WTC11 (cell line): ENCODE measurements around the gene ZNF609.

Experiments used
- MAX ChIP-seq: sonication (generic); formaldehyde crosslinking; IDR thresholded peaks from 2 replicates; pipeline ENCODE4 v1.8.0; 2022; ENCODE audit warnings: mild to moderate bottlenecking, missing genetic modification reagents
- OVOL2 ChIP-seq: fragments of 250-450 bp; sonication (Bioruptor Pico); IDR thresholded peaks from 2 replicates; pipeline ENCODE4 v1.9.0; 2021; ENCODE audit warnings: mild to moderate bottlenecking, borderline replicate concordance
- ZNF121 ChIP-seq: sonication (generic); formaldehyde crosslinking; IDR thresholded peaks from 2 replicates; pipeline ENCODE4 v1.8.0; 2023; ENCODE audit warnings: missing genetic modification reagents
- TF ChIP-seq, protein P1 (sequence below): fragments of 200-600 bp; IDR thresholded peaks from 2 replicates; pipeline ENCODE4 v1.8.0; 2022; ENCODE audit warnings: antibody characterized with exemption

DNA sequence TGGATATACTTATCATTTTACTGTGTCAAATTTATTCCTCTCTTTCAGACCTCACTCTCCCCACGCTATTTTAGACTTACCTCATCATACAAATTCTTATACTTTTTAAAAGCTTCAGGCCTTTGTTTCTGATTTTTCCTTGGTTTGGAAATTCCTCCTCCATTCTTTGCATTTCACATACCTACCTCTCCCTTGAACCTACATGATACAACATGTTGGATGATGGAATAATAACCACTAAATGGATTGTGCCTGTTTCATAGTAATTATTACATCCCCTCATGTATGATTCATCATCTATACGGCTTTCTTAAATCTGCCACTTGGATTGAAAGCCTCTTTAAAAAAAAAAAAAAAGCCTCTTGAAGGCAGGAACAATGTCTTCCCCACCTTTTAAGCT is 48.2 kb upstream of the ZNF609 start:
- TF ChIP-seq, protein P1, sequence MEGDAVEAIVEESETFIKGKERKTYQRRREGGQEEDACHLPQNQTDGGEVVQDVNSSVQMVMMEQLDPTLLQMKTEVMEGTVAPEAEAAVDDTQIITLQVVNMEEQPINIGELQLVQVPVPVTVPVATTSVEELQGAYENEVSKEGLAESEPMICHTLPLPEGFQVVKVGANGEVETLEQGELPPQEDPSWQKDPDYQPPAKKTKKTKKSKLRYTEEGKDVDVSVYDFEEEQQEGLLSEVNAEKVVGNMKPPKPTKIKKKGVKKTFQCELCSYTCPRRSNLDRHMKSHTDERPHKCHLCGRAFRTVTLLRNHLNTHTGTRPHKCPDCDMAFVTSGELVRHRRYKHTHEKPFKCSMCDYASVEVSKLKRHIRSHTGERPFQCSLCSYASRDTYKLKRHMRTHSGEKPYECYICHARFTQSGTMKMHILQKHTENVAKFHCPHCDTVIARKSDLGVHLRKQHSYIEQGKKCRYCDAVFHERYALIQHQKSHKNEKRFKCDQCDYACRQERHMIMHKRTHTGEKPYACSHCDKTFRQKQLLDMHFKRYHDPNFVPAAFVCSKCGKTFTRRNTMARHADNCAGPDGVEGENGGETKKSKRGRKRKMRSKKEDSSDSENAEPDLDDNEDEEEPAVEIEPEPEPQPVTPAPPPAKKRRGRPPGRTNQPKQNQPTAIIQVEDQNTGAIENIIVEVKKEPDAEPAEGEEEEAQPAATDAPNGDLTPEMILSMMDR = no peak
- no peak for TF ChIP-seq MAX
- no peak for TF ChIP-seq OVOL2 (CRISPR knock-in tag)
- TF ChIP-seq ZNF121 (CRISPR knock-in tag) = no peak
